HG02870 (cell line): ENCODE results near the gene BABAM2.
"Not testable (repeated sequence)": the region's sequence is repeated elsewhere in the genome, so short reads cannot be mapped to it uniquely, and the experiment has no call there.

ENCODE experiments used
- ATAC-seq: cut with Tn5 transposase; IDR thresholded peaks from one replicate; pipeline ENCODE4 v1.9.1; 2021; ENCODE audit warnings: mild to moderate bottlenecking, moderate library complexity; ENCODE audit not compliant: unreplicated experiment

Gene BABAM2

DNA sequence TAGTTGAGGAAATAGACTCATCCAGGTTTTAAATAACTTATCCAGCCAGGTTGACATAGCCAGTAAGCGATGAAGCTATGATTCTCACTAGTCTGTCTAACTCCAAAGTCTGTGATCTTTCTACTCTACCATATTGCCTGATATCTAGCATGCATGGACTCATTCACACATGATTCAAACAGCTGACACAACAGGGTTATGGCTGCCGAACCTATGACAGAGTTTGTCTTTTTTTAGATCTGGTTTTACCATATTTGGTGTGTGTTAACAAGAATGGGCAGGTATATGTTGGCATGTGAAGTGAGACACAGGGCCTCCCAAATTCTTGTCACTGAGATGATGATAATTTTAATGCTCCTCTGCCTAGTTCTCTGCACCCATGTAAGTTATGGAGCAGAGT is 210.6 kb downstream of the BABAM2 start:
- no peak for ATAC-seq

DNA sequence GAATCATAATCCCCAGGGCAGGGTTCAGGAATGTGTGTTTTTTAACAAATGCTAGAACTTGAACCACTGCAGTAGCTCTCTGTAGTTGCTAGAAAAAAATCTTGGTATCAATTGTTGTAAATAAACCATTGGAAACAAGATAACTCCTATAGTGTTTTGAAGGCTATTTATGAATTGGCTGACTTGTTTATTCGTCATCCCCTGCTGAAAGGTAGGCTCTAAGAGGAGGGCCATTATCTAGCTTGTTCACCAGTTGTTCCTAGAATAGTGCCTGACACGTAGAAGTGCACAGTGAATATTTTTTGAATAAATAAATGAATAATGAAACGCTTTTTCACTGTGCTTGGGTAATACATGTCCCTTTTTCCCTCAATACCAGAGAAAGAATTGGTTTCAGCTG is 211.4 kb downstream of the BABAM2 start:
- no peak for ATAC-seq

DNA sequence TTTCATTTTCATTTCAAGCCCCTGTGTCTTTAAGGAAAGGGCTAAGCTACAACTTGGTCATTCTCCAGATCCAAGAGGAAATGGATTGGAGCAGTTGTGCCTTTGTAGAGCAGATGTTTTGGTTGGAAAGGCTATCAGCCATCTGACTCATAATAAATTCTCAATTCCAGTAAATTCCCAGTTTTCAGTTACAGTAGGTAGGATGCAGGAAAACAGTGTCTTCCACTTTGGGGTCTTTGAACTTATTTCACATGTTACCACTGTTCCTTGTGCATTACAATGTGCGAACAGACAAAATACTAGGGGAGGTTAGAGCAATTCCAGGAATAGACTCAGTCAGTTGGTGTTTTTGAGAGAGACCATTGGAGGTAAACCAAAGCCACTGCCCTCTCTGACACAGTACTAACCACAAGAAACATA is 211.9 kb downstream of the BABAM2 start:
- no peak for ATAC-seq

DNA sequence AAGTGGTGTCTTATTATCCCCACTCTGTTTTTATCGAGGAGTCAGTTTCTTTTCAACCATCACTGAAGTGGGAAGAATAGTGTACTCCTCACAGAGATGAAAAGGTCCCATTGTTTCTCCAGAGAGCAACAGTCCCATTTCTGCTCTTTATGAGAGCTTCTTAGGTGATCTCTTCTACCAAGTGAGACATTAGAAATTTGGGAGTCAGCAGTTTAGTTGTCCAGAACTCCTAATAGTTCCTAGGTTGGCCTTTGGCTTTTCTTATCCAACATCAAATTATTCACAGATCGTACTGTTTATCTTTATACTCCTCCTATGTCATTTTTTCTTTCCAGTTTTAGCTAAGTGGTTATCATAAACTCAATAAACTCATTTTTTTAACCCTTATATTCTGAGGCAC is 213.1 kb downstream of the BABAM2 start:
- ATAC-seq, result no peak

DNA sequence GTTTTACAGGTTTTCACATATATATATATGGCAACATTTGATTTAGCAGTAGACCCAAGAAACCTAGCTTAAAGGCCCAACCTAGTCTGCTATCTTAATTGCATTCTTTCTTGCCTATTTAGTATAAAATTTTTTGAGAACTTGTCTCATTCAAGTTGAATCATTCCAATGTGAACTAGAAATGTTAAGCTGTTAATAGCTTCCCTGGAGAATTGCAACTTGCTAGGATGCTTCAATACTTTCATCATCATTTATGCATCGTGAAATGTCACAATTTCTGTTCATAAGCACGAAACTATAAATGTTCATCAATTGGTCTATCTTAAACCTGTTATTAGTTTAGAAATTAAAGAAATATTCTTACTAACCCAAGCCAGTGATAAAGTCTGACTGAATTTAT is 217.6 kb downstream of the BABAM2 start:
- no peak for ATAC-seq

DNA sequence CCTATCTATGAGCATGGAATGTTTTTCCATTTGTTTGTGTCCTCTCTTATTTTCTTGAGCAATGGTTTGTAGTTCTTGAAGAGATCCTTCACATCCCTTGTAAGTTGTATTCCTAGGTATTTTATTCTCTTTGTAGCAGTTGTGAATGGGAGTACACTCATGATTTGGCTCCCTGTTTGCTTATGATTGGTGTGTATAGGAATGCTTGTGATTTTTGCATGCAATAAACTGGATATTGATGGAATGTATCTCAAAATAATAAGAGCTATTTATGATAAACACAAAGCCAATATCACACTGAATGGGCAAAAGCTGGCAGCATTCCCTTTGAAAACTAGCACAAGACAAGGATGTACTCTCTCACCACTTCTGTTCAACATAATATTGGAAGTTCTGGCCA is 223.2 kb downstream of the BABAM2 start:
- not testable (repeated sequence) for ATAC-seq

DNA sequence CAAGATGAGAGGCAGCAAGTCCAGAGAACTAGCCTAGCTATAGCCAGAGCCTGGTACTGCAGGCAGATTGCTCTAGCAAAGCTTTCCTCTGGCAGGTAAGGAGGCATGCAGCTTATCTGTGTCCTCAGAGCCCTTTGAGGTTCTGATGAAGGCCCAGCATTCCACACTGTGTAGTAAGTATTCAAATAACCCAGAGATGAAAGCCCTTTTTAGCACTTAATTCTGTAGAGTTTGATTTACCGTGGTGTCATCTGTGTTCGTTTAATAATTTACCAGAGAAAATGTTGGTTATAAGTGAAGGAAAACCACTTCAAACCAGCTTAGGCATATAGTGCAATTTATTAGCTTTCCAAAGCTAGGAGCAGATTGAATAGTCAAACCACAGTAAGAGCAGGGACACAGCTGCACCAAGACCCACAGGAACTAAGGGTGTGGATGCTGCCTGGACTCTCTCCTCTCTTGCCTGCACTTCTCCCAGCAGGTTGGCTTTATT is 226.6 kb downstream of the BABAM2 start:
- ATAC-seq, result no peak

DNA sequence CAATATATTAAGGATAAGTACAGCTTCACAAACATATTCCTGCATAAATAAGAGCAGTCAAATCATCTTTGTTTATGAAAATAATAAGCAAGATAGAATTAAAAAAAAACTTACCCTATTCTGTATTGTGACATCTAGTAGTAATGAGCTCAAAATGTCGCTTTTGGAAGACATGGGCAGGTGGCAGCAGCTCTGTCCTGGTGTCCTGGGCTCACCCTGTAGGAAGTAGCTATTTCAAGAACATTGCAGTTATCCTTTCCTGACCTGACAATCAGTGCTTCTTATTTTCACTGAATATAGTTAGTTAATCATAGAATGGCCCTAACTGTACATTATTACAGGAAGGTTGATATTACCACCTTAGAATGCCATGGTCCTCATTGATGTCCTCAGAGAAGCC is 229.1 kb downstream of the BABAM2 start:
- no peak for ATAC-seq

DNA sequence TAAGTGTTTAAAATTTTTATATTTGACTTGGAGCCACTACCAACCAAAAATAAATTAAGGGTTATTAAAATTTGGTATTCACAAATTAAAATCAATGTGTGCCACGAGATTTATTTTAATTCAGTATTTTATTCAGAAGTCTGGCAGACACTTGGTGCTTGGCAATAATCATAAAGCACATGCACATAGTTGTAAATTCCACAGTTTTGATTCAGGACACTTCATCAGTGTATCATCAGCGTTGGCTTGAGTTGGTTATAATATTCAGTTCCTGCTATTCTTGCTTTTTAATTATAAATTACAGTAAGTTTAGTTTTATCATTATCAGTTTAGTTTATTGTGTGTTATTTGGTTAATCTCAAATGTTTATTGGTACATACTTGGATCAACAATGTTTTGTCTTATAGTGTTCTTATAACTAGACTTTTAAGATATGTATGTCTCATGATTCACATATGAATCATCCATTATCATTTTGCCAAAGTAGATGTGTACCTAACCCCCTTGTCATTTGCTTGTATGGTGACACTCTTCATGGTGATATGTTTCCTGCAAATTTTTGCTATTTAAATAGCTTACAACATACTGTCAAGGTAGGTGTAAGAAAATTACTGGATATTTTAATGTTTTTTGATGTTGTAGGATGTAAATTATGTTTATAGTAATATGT is 237.9 kb downstream of the BABAM2 start:
- ATAC-seq, result no peak

DNA sequence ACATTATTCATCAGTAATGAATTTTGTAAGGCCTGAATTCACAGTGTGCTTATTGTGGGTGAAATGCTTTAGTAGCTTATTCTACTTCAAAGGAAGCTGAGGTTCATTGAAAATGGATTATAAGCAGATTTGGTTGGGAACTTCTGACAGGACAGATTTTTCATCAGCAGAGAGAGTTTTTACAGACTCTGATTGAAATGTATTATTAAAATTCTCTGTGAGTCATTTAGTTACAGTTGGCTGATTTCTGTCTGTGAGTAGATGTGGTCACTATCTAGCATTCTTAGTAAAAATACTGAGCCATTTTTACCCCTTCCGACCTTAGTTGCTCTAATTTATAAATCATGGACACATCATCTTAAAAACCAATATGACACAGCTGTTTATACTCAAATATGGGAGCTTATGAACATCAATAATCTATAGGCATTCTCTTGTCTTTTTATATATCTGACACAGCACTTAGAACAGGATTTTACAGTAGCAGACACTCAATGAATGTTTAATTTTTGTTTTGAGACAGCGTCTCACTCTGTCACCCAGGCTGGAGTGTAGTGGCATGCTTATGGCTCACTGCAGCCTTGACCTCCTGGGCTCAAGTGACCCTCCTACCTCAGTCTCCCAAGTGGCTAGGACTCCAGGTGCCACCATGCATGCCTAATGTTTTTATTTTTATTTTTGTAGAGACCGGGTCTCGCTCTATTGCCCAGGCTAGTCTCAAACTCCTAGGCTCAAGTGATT is 239.6 kb downstream of the BABAM2 start:
- no peak for ATAC-seq

DNA sequence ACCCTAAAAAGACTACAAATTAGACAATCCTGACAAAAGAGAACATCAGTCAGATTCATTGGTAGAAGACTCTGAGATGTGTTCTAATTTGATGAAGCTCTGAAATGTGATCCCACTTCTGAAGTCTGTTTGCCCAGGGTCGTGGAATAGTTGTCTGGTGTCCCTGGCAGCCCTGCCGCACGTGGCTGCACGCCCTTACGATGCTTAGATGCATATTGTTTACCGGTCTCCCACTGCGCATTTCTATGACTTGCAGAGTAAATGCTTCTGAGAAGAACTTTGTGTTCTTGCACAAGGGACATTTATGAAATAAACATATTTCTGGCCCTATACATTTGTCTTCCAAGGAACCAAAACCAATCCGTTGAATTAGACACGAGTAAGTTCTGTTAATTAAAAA is 243.2 kb downstream of the BABAM2 start:
- ATAC-seq, result no peak

DNA sequence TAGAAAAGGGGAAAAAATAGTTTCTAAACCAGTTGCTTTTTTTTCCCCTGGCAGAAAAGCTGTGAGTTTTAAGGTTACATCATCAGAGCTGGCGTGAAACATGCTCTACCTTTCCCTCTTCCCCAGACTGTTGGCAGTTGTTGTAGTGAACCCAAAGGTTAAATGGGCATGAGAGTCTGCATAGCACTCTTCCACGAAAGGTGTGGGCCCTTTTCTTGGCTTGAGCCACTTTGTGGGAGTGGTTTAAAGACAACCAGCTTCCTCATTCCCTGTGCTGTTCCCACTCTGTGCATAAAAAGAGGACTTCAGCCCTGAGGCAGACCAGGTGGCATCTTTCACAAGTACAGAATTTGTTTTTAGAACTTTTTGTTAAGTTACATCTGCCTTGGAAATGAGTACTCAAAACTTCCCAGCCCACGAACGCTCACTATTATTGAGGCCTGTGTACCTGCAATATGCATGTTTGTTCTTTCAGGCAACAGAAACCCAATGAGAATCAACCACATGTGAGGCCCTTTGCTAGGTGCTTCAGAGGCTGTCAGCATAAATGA is 243.8 kb downstream of the BABAM2 start:
- ATAC-seq, result no peak

DNA sequence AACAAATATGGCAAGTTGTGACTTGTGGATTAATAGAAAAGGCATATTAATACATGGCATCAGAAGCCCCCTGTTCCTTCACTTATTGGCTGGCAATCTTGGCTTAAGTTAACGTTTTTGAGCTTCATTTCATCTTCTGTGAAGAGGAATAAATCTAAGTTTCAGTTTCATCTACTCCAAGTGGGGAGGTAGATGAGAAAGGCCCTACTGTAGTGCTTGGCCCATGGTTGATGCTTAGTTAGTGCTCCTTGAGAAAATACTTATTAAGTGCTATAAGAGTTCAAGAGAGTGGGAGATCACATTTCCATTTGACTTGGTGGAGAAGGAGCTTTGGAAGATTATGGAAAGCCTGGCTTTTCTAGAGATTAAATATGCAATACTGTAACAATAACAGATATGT is 244.3 kb downstream of the BABAM2 start:
- no peak for ATAC-seq

DNA sequence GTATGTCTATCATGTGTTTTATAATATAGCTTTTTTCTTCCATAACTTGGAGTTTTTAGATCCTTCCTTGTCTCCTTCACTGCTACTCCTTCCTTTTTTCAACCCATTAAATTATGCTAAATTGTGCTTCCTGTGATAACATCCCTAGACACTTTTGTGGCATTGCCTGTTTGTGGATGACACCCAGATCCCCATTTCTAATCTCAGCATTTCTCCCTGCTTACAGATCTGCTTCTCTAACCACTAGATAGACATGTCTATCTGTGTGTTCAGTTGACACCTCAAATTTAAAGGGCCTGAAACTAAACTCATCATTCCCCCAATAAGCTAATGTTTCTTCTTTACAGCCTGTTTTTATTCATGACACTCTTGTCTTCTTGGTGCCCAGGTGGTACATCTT is 244.8 kb downstream of the BABAM2 start:
- ATAC-seq, result no peak

DNA sequence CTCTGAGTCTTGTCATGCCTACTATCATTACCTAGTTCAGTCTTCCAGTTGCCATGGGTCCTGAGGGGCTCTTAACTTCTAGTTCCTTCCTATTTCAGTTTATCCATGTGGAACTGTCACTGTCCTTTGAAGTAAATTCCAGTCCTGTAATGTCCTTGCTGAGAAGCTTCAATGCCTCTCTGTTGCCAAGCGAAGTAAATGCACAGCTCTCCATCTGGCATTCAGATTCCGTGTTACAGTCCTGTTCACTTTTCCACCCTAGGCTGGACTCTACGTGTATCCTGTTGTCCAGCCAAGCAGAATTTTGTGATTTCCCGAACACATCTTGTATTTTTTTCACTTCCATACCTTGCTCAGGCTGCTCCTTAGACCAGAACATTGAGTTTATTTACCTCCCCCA is 245.3 kb downstream of the BABAM2 start:
- ATAC-seq, result no peak

DNA sequence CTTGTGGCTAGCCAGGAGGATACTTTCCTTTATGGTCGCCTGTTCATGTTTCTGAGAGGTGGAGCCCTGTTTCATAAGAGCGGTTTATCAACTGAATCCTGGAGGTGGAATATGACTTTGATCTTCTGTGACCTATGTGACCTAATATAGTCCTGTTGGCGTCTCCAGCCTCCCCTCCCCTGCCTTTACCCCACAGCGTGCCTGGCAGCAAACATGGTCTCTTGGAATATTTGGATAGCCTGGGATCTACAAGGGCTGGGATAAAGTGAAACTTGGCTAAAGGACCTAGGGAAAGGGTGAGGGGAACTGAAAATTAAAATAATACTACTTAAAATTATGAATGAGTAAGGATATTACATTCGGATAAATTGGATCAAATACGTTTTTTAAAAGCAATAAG is 246.0 kb downstream of the BABAM2 start:
- no peak for ATAC-seq

DNA sequence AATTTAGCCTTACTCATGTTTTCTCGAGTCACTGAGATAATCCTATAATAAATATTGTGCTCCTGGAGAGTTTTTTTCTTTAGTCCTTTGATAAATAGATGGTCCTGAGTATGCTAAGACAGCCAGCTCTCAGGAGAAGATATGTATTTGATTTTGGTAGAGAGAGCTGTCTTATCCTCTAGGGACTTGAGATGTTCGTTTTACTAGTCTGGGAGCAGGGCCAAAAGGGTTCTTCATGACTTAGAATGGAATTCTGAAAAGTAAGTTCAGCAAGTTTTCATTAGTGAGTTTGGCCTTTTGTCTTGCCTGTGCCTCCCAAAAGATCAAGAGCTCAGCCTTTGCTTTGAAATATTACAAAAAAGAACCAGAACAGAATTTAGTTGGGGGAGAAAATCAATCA is 246.7 kb downstream of the BABAM2 start:
- ATAC-seq, result no peak

DNA sequence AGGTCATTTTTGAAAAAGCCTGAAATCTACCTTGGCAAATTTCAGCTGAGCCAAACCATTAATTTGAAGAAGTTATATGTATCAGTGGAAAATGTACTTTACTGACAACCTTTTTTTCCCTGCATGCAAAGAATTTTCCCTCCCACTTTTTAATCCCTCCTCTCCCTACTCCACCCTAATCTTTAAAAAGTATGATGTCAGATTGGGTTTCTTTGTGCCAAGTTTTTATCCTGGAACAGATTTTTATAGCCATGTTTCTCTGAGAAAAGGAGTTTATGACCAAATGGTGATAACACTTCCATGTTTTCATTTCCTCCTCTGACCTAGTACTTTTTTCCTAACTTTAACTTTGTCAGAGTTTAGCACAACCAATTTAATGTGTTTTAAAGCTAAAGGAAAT is 251.9 kb downstream of the BABAM2 start:
- no peak for ATAC-seq

DNA sequence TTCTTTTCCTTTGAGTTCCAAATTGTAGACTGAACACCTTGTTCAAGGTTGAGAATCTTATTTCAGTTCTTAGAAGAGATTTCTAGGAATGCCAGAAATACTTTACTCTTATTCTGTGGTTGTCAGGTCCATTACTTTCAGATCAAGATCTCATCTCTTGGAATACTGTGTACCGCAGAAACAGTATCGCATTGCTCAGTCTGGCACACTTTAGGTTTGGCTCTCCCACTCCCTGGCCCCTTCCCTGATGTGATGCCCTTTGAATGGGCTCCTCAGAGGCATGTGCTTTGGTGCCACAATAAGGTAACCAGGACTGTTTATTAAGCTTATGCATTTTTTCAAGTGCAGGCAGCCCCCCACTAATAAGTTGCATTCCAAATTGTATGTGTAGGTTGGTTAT is 257.5 kb downstream of the BABAM2 start:
- no peak for ATAC-seq

DNA sequence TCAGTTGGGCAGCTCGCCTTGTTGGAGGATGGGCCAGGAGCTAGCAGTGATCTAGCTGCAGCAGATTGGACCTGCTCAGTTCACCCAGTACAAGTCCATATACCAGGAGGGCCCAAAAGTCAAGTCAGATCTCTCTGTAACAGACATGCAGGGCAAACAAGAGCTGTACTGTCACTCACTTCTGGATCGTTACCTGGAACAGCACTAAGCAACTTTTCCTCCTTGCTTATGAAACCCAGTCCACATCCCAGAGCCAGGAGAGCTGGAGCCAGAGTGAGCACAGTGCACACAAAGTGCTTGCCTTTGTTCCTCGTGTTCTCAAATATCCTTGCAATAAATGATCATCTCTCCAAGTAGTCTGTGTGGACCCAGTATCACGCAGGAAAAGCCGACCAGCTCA is 258.0 kb downstream of the BABAM2 start:
- ATAC-seq, result no peak

DNA sequence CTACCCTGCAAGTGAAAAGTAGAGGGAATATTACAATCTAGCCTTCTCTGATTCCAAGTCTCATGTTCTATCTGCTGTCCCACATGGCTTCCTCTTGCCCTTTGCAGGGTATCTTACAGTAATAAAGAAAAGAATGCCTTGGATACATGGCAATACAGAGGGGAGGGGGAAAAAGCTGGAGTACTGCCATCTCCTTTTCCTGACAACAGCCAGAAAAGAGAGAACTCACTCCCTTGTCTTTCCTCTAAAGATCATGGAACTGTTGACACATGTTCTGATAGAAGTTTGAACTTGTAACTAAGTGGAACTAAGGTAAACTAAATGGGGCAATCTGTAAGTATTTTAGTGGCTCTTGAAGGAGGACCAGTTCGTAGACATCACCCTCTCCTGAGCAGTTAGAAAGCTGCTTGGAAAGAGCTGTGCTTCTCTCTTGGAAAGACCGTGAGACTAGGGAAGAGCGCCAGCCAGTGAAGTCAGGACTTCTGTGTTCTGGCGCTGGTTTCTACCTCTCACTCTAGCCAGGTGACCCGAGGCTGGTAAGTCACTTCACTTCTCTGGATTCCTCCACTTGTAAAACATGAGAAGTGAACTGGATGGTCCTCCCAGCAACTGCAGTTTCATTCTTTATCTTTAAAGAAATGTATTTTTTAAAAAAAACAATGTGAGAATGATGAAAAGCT is 259.8 kb downstream of the BABAM2 start:
- ATAC-seq, result no peak

DNA sequence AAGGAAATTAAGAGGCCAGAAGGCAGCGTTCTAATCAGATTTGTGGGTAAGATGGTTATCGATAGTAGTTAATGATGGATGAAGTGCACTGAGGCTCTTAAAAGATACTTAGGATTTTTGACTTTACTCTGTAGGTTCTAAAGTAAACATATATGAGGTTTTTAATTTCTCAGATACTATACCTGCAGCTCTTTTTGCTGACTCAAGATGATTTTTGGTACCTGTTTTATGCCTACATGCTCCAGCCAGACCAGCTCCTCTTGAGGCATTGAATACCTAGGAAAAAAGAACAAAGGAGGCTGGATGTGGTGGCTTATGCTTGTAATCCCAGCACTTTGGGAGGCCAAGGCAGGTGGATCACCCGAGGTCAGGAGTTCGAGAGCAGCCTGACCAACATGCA is 260.5 kb downstream of the BABAM2 start:
- ATAC-seq, result no peak
